T-helper 22 cell (primary cell): ENCODE measurements around the gene SEMA6B.

Source experiments
- DNase-seq: peaks from one replicate; pipeline ENCODE4 v3.0.0-alpha.2; 2020; ENCODE audit warnings: low read depth

SEMA6B gene

DNA sequence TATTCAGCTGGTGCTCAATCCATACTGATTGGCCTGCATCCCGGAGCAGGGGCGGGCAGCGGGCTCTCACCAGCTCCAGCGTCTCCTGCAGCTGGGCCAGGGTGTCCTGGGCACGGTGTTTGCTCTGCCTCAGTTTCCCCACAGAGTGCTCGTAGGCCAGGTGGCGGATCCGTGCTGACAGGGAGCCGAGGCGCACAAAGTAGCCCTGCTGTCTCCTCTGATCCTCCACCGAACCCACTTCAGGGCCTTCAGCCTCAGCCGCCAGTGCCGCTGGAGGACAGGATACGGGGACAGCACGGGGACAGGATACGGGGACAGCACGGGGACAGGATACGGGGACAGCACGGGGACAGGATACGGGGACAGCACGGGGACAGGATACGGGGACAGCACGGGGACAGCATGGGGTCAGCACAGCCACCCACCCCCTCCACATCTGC, 33.9 kb downstream of the SEMA6B start:
- no peak for DNase-seq

DNA sequence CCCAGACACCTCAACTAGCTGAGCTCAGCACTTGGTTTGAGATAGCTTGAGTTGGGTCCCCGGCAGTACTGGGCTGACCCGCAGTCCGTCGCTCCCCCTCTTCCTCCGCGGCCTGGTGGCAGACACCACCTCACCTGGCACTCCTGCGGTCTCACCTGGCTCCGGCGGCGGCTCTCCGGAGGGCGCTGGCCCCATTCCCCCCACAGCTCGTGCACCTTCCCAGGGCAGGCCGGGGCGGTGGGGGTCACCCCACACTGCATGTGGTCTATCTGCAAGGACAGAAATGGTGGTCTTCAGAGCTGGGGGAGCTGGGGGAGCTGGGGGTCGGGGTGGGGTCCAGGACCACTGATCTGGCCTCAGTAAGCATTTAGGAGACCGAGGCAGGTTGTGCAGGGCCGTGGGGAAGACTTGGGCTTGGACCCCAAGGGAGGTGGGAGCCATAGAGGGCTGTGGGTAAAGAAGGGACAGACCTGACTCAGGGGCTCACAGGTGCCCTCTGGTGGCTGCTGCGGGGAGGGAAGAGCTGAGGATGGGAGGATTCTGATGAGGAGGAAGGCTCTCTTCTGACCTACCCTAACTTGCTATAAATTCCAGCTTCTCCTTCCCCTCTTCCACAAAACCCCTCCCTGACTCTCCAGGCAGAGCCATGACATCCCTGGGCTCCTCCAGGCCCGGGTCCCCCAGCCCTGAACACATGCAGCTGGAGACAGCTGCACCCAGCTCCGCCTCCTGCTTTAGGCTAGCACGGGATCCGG, 34.5 kb downstream of the SEMA6B start:
- DNase-seq: no peak

DNA sequence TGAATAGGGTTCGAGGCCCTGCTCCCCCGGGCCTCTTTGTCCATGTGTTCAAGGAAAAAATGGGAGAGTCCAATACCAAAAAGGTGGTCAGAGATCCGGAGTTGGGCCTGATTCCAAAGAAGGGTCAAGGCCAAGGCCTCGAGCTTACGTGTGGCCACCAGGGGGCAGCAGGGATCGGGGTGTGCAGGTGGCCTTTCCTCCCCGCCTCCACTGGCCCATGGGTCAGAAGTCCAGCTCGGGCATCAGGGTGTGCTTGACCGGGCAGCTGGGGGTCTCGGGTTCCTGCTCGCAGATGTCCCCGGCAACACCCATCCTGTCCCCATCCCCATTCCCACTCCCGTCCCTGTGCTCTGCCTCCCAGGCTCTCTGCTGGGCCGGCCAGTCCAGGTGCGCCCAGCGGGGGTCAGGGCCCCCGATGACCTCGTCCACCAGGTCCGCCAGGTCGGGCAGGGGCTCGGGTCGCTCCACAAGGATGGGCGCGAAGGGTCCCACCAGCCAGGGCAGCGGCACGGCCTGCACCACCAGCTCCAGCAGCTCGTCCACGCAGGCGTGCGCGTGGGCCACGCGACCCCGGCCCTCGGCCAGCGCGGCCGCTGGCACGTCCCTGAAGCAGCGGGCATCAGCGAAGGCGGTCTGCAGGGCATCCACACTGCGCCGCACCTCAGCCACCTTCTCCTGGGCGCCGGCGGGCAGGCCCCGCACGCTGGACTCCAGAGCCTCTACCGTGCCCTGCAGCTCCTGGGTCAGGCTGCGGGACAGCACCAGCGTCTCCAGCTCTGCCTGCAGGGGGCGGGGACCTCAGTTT, 36.0 kb downstream of the SEMA6B start:
- DNase-seq: no peak

DNA sequence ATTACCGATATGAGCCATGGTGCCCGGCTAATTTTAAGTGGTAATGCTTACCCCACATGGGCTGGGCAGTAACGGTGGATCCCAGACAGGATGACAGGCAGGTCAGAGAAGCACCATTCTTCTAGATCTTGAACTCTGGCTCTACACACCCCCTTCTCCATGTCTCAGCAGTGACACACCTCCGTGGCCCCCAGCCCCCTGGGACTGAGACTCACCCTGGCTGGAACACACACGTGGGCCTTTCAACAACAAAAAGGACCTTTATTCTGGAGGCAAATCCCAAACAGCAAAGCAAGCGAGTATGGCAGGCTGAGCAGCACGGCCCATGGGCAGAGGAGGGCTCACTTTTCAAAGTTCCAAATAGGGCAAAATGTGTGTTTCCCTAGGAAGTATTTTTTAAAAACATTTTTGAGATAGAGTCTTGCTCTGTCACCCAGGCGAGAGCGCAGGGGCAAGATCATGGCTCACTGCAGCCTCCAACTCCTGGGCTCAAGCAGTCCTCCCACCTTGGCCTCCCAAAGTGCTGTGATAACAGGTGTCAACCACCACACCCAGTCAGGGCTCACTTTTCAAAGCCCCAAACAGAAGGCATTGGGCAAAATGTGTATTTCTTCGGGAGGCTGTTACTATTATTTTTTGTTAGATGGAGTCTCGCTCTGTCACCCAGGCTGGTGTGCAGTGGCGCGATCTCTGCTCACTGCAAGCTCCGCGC, 37.0 kb downstream of the SEMA6B start:
- DNase-seq: no peak

DNA sequence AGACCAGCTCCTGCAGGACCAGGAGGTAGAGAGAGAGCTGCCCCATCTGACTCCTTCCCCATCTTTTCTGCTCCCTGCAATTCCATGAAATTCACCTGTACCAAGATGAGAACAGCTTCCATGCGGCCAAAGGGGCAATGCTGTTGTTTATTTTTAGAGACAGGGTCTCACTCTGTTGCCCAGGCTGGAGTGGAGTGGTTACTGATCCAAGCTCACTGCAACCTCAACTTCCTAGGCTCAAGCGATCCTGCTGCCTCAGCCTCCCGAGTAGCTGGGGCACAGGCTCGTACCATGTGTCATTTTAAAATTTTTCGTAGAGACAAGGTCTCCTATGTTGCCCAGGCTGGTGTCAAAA, 37.6 kb downstream of the SEMA6B start:
- DNase-seq: no peak

DNA sequence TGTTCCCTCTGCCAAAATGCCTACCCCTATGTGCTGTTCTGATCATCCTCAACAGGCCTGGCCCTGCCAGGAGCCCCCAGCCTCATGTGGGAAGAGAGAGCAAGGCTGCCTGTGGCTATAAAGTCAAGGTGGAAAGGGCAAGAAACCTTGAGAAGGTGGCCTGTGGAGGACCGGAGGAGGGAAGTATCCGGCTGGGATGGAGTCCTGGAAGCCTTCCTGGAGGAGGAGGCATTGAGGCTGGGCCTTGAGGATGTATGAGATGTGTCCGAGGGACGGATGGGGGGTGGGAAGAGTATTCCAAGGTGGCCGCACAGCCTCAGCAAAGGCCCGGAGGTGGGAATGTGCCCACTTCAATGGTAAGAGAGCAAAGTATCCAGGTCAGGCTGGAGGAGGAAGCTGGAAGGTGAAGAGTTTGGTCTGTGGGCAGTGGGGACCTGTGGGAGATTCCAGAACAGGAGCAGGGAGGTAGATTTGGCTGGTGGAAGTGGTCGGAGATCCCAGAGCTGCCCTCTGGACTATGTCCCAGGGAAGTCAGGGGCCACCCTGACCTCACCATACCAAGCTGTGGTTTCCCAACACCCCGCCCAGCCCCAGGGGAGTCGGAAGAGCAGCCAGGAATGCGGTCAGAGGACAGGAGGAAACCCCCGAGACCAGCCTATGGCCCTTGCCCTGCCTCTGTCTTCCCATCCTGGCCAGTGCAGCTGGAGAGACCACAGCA, 38.2 kb downstream of the SEMA6B start:
- DNase-seq: no peak

DNA sequence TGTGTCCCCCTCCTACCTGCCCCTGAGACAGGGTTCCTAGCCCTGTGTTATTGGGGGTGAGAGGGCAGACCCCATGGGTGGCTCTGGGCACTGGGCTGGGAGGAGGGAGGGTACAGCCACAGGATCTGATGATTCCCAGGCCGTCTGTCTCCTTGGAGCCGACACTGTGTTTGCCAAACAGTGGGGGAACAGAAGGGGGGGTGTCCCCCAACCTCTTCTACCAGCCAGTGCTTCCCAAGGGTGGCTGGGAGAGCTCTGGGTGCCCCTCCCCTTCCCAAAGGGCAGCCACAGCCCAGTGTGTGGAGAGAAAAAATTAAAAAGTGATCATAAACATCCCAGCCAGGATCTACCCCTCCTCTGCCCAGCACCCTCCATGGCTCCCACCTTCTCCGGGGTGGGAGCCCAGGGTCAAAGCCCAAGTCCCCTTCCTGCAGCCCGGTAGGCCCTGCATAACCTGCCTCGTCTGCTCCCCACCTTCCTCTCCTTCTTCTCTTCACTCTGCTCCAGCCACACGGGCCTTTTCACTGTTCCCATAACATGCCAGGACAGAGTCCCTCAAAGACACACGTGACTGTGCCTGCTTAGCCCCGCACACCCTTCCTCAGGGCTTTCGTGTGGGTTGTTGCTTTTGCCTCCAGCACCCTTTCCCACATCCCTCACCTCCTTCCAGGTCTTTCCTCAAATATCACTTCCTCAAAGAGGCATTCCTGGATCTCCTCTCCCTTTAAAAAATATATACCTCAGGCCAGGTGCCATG, 39.8 kb downstream of the SEMA6B start:
- DNase-seq: no peak

DNA sequence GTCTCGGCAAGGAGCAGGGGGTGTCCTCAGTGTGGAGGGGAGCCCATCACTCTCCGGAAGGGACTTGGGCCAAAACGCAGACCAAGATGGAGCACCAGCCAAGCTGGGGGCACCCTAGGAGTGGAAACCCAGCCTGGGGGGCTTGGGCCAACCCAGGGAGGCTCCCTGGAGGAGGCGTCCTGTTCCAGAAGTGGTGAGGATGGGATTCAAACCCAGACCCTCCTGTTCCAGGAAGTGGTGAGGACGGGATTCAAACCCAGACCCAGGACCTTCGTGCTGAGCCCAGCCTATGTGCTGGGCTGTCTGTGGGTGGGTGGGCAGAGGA, 40.4 kb downstream of the SEMA6B start:
- DNase-seq: no peak

DNA sequence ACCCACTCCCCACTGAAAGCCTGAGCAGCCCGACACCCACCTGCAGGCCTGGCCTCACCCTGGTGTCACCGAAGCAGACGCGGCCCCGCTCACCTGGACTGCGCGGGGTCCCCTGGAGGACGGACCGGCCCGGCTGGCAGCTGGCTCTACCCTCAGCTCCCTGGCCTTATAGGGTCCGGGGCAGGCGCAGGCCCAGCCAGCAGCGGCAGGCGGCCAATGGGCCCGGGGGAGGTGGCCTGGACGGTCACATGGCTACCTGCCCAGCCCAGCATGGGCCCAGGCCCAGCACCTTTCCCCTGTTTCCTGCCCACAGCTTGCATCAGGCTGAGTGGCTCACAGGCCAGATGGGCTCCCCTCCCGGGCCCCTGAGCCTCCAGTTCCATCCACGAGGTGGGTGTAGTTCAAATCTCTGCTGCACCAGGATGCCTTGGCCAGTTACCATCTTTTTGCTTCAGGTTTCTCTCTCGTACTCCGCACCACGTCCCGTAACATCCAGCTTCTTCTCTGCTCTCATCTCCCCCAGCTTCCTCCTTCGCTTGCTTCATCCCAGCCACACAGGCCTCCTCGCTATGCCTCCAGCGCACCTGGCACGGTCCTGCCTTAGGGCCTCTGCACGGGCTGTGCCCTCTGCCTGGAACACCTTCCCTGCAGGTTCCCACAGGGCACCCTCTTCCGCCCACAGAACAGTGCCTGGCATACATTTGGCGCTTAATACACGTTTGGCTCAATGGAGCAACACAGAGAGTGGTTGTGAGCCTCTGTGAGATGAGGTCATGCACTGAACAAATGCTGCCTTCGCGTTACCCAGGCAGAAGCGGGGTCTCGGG, 40.9 kb downstream of the SEMA6B start, which contains the start of gene PLIN4:
Gene PLIN4 (minus strand): TSS at position 142 of the 827 bp plus-strand sequence. CDS start 214 bp downstream, outside the sequence.
- DNase-seq: no peak

DNA sequence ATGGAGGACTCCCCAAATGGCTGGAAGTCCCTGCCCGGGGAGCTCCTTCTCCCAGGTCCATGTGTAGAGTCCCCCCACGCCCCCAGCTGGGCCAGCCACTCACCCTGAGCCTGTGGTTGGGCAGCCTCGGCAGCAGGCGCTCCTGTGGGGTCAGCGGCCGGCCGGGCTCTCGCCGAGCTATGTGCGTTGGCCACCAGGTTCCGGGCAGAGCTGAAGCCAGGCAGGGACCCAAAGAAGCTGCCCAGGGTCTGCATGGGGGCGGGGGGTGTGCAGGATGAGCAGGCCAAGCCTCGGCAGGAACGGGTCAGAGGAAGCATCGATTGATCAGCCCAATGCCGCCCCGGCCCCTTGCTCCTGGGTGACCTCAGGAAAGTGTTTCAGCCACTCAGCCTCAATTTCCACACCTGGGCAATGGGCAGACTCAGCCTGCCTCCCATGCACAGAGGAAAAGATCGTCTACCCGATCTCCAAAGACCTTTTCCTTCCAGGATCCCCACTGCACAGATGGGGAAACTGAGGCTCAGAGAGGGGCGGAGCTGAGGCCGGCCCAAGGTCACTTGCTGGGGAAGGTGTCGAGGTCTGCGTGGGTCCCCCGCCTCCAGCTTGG, 41.9 kb downstream of the SEMA6B start:
- no peak for DNase-seq

DNA sequence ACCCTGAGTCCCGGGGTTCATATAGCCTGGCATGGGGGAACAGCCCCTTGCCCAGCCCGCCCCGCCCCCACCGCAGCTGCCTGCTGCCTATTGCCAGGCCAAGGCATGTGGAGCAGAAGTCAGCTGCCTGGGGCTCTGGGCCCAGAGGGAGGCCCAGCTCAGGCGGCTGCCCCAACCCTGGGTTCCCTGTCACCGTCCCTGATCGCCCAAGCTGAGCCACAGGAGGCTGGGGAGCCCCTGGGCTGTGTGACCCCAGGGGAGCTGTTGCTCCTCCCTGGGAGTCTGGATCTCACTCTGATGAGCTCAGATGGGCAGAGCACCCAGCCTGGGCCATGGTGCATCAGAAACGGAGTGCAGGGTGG, 42.6 kb downstream of the SEMA6B start:
- DNase-seq: no peak

DNA sequence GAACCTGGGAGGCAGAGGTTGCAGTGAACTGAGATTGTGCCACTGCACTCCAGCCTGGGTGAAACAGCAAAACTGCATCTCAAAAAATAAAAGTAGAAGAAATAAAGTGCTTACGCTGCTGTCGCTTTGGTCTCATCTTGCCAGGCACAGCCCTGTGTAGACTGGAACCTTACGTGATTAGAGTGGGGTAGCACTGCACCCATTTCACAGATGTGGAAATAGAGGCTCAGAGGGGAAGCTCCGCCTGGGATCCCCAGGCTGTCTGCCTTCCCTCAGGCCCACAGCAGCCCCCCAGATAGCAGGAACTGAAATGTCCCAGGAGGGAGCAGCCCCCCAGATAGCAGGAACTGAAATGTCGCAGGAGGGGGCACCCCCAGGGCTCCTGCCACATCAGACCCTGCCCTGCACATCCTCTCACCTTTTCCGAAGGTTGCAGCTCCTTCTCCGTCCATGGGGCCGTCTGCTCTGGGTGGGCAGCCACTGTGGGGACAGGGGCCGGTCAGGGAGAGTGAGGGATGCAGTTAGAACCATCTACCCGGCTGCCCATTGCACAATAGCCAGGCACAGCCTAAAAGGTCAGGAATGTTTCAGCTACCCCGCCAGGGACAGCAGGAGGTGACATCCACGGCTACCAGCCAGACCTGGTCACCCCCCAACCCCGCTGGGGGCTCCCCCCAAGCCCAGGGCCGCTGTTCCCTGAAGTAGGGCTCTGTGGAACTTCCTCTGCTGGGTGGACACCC, 43.1 kb downstream of the SEMA6B start:
- no peak for DNase-seq

DNA sequence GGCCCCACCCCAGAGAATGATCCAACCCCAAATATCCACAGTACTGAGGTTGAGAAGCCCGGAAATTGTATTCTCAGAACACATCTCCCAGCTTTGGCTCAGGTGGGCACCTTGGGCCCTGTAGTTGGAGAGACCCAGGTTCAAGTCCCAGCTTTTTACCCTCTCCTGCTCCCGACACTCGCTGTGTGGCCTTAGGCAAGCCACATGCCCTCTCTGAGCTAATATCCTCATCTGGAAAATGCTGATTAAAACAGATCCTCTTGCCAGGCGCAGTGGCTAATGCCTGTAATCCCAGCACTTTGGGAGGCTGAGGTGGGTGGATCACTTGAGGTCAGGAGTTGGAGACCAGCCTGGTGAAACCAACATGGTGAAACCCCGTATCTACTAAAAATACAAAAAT, 43.8 kb downstream of the SEMA6B start:
- DNase-seq: no peak

DNA sequence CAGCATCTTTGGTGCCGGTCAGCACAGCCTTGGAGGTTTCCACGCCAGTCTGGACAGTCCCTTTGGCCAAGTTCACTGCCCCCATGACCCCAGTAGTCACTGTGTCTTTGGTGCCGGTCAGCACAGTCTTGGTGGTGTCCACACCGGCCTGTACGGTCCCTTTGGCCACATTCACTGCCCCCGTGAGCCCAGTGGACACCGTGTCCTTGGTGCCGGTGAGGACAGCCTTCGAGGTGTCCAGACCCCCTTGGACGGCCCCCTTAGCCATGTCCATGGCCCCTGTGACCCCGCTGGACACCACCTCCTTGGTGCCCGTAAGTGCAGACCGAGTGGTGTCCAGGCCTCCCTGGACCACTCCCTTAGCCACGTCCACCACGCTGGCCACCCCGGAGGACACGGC, 46.2 kb downstream of the SEMA6B start:
- DNase-seq: no peak

DNA sequence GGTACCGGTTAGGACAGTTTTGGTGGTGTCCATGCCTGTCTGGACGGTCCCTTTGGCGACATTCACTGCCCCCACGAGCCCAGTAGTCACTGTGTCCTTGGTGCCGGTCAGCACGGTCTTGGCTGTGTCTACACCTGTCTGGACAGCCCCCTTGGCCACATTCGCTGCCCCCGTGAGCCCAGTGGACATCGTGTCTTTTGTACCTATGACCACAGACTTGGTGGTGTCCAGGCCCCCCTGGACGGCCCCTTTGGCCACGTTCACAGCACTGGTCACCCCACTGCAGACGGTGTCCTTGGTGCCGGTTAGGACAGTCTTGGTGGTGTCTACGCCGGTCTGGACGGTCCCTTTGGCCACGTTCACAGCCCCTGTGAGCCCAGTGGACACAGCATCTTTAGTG, 47.4 kb downstream of the SEMA6B start:
- DNase-seq: no peak

DNA sequence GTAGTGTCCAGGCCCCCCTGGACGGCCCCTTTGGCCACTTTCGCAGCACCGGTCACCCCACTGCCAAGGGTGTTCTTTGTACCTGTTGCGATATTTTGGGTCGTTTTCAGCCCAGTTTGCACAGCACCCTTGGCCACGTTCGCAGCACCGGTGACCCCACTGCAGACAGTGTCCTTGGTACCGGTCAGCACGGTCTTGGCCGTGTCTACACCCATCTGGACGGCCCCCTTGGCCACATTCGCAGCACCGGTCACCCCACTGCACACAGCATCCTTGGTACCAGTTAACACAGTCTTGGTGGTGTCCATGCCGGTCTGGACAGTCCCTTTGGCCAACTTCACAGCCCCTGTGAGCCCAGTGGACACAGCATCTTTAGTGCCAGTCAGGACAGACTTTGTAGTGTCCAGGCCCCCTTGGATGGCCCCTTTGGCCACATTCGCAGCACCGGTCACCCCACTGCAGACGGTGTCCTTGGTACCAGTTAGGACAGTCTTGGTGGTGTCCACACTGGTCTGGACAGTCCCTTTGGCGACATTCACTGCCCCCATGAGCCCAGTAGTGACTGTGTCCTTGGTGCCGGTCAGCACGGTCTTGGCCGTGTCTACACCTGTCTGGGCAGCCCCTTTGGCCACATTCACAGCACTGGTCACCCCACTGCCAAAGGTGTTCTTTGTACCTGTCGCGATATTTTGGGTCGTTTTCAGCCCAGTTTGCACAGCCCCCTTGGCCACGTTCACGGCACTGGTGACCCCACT, 48.0 kb downstream of the SEMA6B start:
- DNase-seq: no peak

DNA sequence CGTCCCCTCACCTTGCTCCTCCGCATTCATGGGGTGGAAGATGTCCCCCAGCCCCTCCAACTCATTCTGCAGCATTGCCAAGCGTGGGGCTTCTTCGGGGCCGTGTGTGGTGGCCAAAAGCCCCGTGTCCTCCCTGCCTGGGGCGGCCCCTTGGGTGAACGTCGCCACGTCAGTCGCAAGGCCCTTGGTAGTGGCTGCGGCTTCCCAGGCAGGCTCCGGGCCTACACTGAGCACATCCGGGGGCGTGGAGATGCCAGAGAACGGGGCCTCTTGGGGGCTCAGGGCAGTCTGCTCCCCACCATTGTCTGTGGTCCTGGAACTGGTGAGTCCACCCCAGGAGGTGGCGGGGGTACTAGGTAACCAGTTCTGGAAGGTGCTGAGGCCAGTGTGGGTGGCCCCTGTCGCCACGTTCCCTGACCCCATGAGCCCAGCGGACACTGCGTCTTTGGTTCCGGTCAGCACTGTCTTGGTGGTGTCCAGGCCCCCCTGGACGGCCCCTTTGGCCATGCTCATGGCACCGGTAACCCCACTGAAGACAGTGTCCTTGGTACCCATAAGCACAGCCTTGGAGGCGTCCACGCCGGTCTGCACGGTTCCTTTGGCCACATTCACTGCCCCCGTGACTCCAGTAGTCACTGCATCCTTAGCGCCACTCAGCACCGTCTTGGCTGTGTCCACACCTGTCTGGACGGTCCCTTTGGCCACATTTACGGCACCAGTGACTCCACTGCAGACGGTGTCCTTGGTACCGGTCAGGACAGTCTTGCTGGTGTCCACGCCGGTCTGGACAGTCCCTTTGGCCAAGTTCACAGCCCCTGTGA, 48.8 kb downstream of the SEMA6B start:
- DNase-seq: no peak

DNA sequence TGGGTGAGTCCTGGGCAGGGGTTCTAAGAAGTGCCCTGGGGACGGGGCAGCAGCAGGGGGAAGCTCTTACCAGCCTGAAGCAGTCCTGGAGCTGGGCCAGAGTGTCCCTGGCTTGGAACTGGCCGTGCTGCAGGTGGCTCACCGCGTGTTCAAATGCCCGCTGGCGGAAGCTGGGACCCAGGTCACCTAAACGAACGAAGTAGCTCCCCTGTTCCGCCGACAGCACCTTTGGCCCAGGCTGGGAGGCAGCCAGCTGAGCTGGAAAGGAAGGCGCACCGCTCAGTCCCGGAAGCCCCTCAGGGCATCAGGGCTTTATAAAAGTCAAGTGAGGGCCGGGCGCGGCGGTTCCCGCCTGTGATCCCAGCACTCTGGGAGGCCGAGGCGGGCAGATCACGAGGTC, 50.8 kb downstream of the SEMA6B start:
- no peak for DNase-seq
